GM21619 (cell line): ENCODE results near the gene EEF2.
"Not testable (repeated sequence)": the region's sequence is repeated elsewhere in the genome, so short reads cannot be mapped to it uniquely, and the experiment has no call there.

Experiments
- ATAC-seq: cut with Tn5 transposase; IDR thresholded peaks from one replicate; pipeline ENCODE4 v1.9.1; 2021; ENCODE audit not compliant: unreplicated experiment

EEF2 gene

GRCh38 chr19:3970808-3971598, 14.3 kb downstream of the EEF2 start, which contains the start of gene DAPK3:
Gene DAPK3 (minus strand): TSS chr19:3971099. CDS start chr19:3969735, 1,364 bp downstream.
- peak; percentile 89 for ATAC-seq

GRCh38 chr19:3970313-3970807, 14.9 kb downstream of the EEF2 start:
- ATAC-seq, result no peak

- no peak for ATAC-seq
These were observed 15.6 kb downstream of the EEF2 start for GRCh38 chr19:3969435-3970312.

- no peak for ATAC-seq
These were observed 16.5 kb downstream of the EEF2 start for GRCh38 chr19:3968556-3969434.

- not testable (repeated sequence) for ATAC-seq
These were observed 17.3 kb downstream of the EEF2 start for GRCh38 chr19:3967983-3968382.

GRCh38 chr19:3966051-3967017, 18.9 kb downstream of the EEF2 start:
- ATAC-seq, result no peak

- ATAC-seq, result no peak
These were observed 20.7 kb downstream of the EEF2 start for GRCh38 chr19:3964256-3965194.

GRCh38 chr19:3963458-3964255, 21.6 kb downstream of the EEF2 start:
- ATAC-seq, result no peak

- no peak for ATAC-seq
These were observed 24.3 kb downstream of the EEF2 start for GRCh38 chr19:3961007-3961406.

GRCh38 chr19:3959766-3960131, 25.5 kb downstream of the EEF2 start:
- ATAC-seq, result no peak

GRCh38 chr19:3958836-3959765, 26.2 kb downstream of the EEF2 start:
- no peak for ATAC-seq

- no peak for ATAC-seq
These were observed 29.6 kb downstream of the EEF2 start for GRCh38 chr19:3955688-3956087.

- ATAC-seq, result not testable (repeated sequence)
These were observed 30.0 kb downstream of the EEF2 start for GRCh38 chr19:3955276-3955675.

GRCh38 chr19:3954107-3954506, 31.2 kb downstream of the EEF2 start:
- no peak for ATAC-seq

GRCh38 chr19:3952755-3953276, 32.4 kb downstream of the EEF2 start:
- not testable (repeated sequence) for ATAC-seq
